Fibroblast of peridontal ligament (primary cell): Measurements from ENCODE around the gene EBPL.
A peak's percentile ranks its signal among the peaks of the same experiment; 100 is the strongest.
"Not testable (repeated sequence)": the region's sequence is repeated elsewhere in the genome, so short reads cannot be mapped to it uniquely, and the experiment has no call there.

Source experiments
- DNase-seq: peaks from one replicate; pipeline ENCODE4 v3.0.0-alpha.2; 2010; ENCODE audit errors: extremely low read depth

EBPL gene

GRCh38 chr13:49635599-49636433, 55.5 kb downstream of the EBPL start:
- DNase-seq, result peak; percentile 92

- no peak for DNase-seq
Observed at GRCh38 chr13:49633710-49634109, 57.6 kb downstream of the EBPL start.

DNA sequence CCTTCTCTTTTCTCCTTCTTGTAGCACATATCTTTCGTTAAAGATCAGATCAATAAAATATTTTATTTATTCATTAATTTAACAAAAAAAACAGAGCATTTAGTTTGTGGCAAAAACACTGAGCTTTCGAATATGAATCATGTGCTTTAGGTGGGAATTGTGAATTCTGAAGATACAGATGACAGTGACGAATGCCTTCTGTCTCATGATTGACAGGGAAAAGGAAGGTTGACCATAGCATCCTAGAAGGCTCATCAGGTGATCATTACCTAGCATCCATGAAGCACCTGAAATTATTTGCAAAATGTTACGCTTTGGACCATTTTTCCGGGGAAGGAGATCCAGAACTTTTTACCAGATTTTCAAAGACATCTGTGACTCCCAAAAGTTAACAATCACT, 59.1 kb downstream of the EBPL start:
- DNase-seq, result no peak

DNA sequence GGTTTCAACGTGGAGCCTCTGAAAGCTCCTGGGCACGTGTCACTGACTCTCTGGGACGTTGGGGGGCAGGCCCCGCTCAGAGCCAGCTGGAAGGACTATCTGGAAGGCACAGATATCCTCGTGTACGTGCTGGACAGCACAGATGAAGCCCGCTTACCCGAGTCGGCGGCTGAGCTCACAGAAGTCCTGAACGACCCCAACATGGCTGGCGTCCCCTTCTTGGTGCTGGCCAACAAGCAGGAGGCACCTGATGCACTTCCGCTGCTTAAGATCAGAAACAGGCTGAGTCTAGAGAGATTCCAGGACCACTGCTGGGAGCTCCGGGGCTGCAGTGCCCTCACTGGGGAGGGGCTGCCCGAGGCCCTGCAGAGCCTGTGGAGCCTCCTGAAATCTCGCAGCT, 60.7 kb downstream of the EBPL start:
- no peak for DNase-seq

DNA sequence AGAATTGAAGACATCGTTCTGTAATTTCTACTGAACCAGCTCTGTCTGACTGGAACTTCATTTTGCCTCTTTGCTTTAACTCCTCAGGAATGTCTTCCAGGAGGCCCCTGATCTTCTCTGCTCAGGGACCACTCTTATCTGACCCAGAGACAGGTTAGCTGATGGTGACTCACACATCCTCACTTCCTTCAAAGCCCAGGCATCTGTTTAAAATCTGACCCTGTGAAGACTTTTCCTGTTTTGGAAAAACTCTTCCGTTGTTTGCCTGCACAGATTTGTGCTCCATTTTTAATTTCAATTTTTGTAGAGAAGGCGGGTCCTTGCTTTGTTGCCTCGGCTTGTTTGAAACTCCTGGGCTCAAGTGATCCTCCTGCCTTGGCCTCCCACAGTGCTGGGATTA, 61.3 kb downstream of the EBPL start:
- DNase-seq, result no peak

GRCh38 chr13:49629196-49629938, 61.9 kb downstream of the EBPL start:
- no peak for DNase-seq

GRCh38 chr13:49627831-49628652, 63.2 kb downstream of the EBPL start, which contains the start of gene ARL11:
Gene ARL11, plus strand, starts transcription at chr13:49628507. Its CDS starts 1,941 bp downstream, at chr13:49630448.
- DNase-seq, result no peak

GRCh38 chr13:49625392-49626079, 65.8 kb downstream of the EBPL start:
- no peak for DNase-seq

GRCh38 chr13:49624229-49624628, 67.1 kb downstream of the EBPL start:
- DNase-seq, result no peak

- no peak for DNase-seq
Observed at GRCh38 chr13:49622174-49622946, 68.9 kb downstream of the EBPL start.

DNA sequence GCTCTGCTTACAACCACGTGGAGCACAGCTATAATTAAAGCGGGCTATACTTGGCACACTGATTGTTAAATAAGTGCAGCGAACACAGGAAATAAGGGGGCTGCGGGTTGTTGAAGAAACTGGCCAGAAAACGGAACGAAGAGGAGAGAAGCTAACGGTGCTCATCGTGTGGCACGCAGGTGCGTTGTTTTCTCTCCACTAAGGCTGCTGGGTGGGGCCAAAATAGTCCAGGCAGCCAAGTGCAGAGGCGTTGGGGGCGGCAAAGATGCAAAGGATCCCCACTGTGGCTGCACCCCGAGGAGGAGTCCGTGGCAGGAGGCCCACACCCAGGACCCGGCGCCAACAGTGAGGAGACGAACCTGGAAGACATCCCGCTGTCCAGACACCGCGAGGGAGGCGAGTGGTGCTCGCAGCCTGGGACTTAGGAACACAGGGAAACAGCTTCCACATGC, 71.1 kb downstream of the EBPL start:
- DNase-seq, result no peak

GRCh38 chr13:49616676-49617065, 74.6 kb downstream of the EBPL start:
- peak; percentile 62 for DNase-seq

DNA sequence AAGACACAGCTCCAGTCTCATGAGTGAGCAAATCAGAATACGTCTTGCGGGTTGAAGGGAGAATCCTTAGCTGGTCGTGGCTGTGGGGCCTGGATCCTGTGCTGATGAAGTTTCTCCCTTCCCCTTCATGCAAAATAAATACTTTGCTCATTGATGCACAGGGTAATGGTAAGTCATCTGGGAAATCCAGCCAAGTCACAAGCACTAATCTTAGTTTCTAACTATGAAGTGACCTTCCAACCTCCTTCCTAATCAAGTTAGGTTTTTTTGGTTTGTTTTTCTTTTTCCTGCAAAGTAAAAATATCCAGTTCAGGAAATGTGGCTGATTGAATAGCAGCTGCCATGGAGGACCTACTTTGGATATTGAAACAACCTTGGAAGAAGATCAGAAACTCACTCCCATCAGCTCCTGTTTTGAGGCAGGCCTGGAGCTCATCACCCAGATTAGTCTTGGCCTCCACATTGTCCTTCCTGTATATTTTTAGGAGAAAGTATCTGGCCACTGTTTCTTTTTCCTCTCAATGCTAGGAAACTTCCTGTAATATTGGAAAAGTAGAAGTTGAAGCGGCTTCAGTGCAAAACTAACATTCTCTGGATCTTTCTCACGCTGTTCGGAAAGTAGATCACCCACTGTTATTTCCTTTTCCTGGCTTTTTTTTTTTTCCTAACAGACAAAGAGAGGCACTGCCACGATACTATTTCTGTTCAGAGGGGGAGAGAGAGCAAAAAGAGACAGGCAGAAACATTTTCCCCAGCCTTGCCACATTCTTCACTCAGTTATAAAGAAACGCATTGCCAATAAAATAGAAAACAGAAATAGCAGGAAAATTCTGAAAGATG, 75.2 kb downstream of the EBPL start:
- peak; percentile 51 for DNase-seq

DNA sequence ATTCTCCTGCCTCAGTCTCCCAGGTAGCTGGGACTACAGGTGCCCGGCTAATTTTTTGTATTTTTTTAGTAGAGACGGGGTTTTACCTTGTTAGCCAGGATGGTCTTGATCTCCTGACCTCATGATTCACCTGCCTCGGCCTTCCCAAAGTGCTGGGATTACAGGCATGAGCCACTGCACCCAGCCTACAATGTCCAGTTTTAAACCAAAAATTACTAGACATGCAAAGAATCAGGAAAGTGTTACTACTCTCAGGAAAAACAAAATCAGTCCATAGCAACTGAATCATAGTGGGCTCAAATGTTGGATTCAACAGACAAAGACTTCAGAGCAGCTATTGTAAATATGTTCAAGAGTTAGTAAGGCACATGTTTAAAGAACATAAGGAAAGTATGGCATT, 79.2 kb downstream of the EBPL start:
- DNase-seq, result not testable (repeated sequence)
